HEK293 (cell line): Measurements from ENCODE around the gene ESR1.

Experiments
- CTCF ChIA-PET: fragments of 350-600 bp; formaldehyde crosslinking; extraction: SDS; loops from one replicate; lab custom pipeline; 2021; ENCODE audit warnings: antibody characterized with exemption; lab: Yijun Ruan, JAX
- POLR2A ChIA-PET: fragments of 300-600 bp; formaldehyde crosslinking; extraction: SDS; loops from one replicate; lab custom pipeline; 2020; ENCODE audit warnings: antibody characterized with exemption, inconsistent platforms; lab: Yijun Ruan, JAX
- H3K27ac ChIP-seq: fragments of 200-500 bp; sonication (Bioruptor generic); 2 replicates; pipeline ENCODE4 v1.5.1; 2014; ENCODE audit warnings: low read depth, low read length, control low read depth, inconsistent platforms; ENCODE audit errors: extremely low read depth
- H3K36me3 ChIP-seq, 2 experiments: fragments of 200-500 bp in 1 of 2; sonication (Bioruptor generic) in 1 of 2; 1 replicate in 1 of 2; 2 replicates in 1 of 2; pipeline ENCODE4 v1.5.1; 2014 to 2017; ENCODE audit warnings: inconsistent platforms in 2 of 2, low read length in 2 of 2; ENCODE audit not compliant: control insufficient read depth in 2 of 2, insufficient read depth in 1 of 2
- H3K4me1 ChIP-seq: fragments of 200-500 bp; sonication (Bioruptor generic); 2 replicates; pipeline ENCODE4 v1.5.1; 2014; ENCODE audit warnings: mild to moderate bottlenecking, low read length, inconsistent platforms; ENCODE audit not compliant: control insufficient read depth, insufficient read depth
- H3K4me3 ChIP-seq: 2 replicates; pipeline ENCODE4 v1.5.1; 2011; ENCODE audit warnings: low read depth, mild to moderate bottlenecking, control low read depth, low read length, moderate library complexity
- H3K9me3 ChIP-seq: fragments of 200-500 bp; sonication (Bioruptor generic); 2 replicates; pipeline ENCODE4 v1.5.1; 2014; ENCODE audit warnings: low read depth, low read length, inconsistent platforms; ENCODE audit not compliant: control insufficient read depth, insufficient read depth
- FEZF1 ChIP-seq: fragments of 450-650 bp; formaldehyde crosslinking; IDR thresholded peaks from 2 replicates; pipeline ENCODE4 v1.5.1; 2016; ENCODE audit warnings: missing biosample characterization, missing genetic modification characterization
- GLI2 ChIP-seq: fragments of 450-650 bp; formaldehyde crosslinking; IDR thresholded peaks from 2 replicates; pipeline ENCODE4; 2017; ENCODE audit warnings: missing biosample characterization, missing genetic modification characterization, low read depth, borderline replicate concordance
- HOXC10 ChIP-seq: sonication (generic); formaldehyde crosslinking; IDR thresholded peaks from 2 replicates; pipeline ENCODE4 v1.8.1; 2023; ENCODE audit warnings: mild to moderate bottlenecking, missing genetic modification reagents
- HOXD13 ChIP-seq: sonication (generic); formaldehyde crosslinking; IDR thresholded peaks from 2 replicates; pipeline ENCODE4 v1.8.0; 2022; ENCODE audit warnings: missing genetic modification reagents, borderline replicate concordance
- SP3 ChIP-seq: fragments of 450-650 bp; formaldehyde crosslinking; IDR thresholded peaks from 2 replicates; pipeline ENCODE4 v1.5.1; 2016; ENCODE audit warnings: missing biosample characterization, missing genetic modification characterization
- SP7 ChIP-seq: fragments of 450-650 bp; formaldehyde crosslinking; IDR thresholded peaks from 2 replicates; pipeline ENCODE4 v1.5.1; 2016; ENCODE audit warnings: missing biosample characterization, missing genetic modification characterization
- ZFHX2 ChIP-seq: fragments of 450-650 bp; formaldehyde crosslinking; conservative IDR thresholded peaks from 2 replicates; pipeline ENCODE4 v1.5.1; 2016; ENCODE audit warnings: missing biosample characterization, missing genetic modification characterization
- ZNF121 ChIP-seq: fragments of 450-650 bp; formaldehyde crosslinking; IDR thresholded peaks from 2 replicates; pipeline ENCODE4 v1.5.1; 2016; ENCODE audit warnings: missing biosample characterization, missing genetic modification characterization
- ZNF157 ChIP-seq: fragments of 450-650 bp; formaldehyde crosslinking; IDR thresholded peaks from 2 replicates; pipeline ENCODE4 v1.5.1; 2016; ENCODE audit warnings: missing biosample characterization, missing genetic modification characterization
- ZNF37A ChIP-seq: fragments of 450-650 bp; IDR thresholded peaks from 2 replicates; pipeline ENCODE4 v1.5.1; 2018; ENCODE audit warnings: missing biosample characterization, missing genetic modification characterization
- ZNF404 ChIP-seq: fragments of 450-650 bp; formaldehyde crosslinking; IDR thresholded peaks from 2 replicates; pipeline ENCODE4 v1.5.1; 2017; ENCODE audit warnings: missing biosample characterization, missing genetic modification characterization
- ZNF433 ChIP-seq: fragments of 450-650 bp; formaldehyde crosslinking; IDR thresholded peaks from 2 replicates; pipeline ENCODE4 v1.5.1; 2016; ENCODE audit warnings: missing biosample characterization, missing genetic modification characterization, low read depth
- ZNF48 ChIP-seq: fragments of 450-650 bp; formaldehyde crosslinking; IDR thresholded peaks from 2 replicates; pipeline ENCODE4 v1.5.1; 2016; ENCODE audit warnings: missing biosample characterization, missing genetic modification characterization
- ZNF521 ChIP-seq: fragments of 450-650 bp; formaldehyde crosslinking; IDR thresholded peaks from 2 replicates; pipeline ENCODE4 v1.5.1; 2017; ENCODE audit warnings: missing biosample characterization, mild to moderate bottlenecking, missing genetic modification characterization
- ZNF548 ChIP-seq: fragments of 450-650 bp; formaldehyde crosslinking; IDR thresholded peaks from 2 replicates; pipeline ENCODE4 v1.5.1; 2016; ENCODE audit warnings: missing biosample characterization, missing genetic modification characterization
- ZNF560 ChIP-seq: fragments of 450-650 bp; formaldehyde crosslinking; IDR thresholded peaks from 2 replicates; pipeline ENCODE4 v1.5.1; 2017; ENCODE audit warnings: missing biosample characterization, missing genetic modification characterization, borderline replicate concordance
- ZNF561 ChIP-seq: fragments of 450-650 bp; IDR thresholded peaks from 2 replicates; pipeline ENCODE4 v1.5.1; 2018; ENCODE audit warnings: missing biosample characterization, missing genetic modification characterization, borderline replicate concordance
- ZNF596 ChIP-seq: fragments of 450-650 bp; IDR thresholded peaks from 2 replicates; pipeline ENCODE4 v1.5.0; 2018; ENCODE audit warnings: missing biosample characterization, mild to moderate bottlenecking, missing genetic modification characterization, moderate library complexity
- ZNF701 ChIP-seq: fragments of 450-650 bp; formaldehyde crosslinking; IDR thresholded peaks from 2 replicates; pipeline ENCODE4 v1.5.1; 2016; ENCODE audit warnings: missing biosample characterization, missing genetic modification characterization
- ZNF785 ChIP-seq: fragments of 450-650 bp; formaldehyde crosslinking; IDR thresholded peaks from 2 replicates; pipeline ENCODE4 v1.5.1; 2016; ENCODE audit warnings: missing biosample characterization, missing genetic modification characterization
- ZNF843 ChIP-seq: fragments of 450-650 bp; formaldehyde crosslinking; IDR thresholded peaks from 2 replicates; pipeline ENCODE4 v1.5.1; 2016; ENCODE audit warnings: missing biosample characterization, missing genetic modification characterization
- ZSCAN16 ChIP-seq: fragments of 450-650 bp; formaldehyde crosslinking; IDR thresholded peaks from 2 replicates; pipeline ENCODE4 v1.5.1; 2016; ENCODE audit warnings: missing biosample characterization, missing genetic modification characterization
- ZSCAN23 ChIP-seq: fragments of 450-650 bp; formaldehyde crosslinking; IDR thresholded peaks from 2 replicates; pipeline ENCODE4 v1.5.1; 2016; ENCODE audit warnings: missing biosample characterization, missing genetic modification characterization
- ZSCAN30 ChIP-seq: fragments of 450-650 bp; IDR thresholded peaks from 2 replicates; pipeline ENCODE4 v1.5.1; 2018; ENCODE audit warnings: missing biosample characterization, mild to moderate bottlenecking, missing genetic modification characterization, moderate library complexity
- TF ChIP-seq, protein P1 (sequence below): fragments of 450-650 bp; formaldehyde crosslinking; IDR thresholded peaks from 2 replicates; pipeline ENCODE4 v1.5.1; 2016; ENCODE audit warnings: missing biosample characterization, missing genetic modification characterization, borderline replicate concordance
- TF ChIP-seq, protein P2 (sequence below): fragments of 450-650 bp; formaldehyde crosslinking; IDR thresholded peaks from 2 replicates; pipeline ENCODE4 v1.5.1; 2016; ENCODE audit warnings: missing biosample characterization, missing genetic modification characterization
- TF ChIP-seq, protein P3 (sequence below): fragments of 450-650 bp; formaldehyde crosslinking; IDR thresholded peaks from 2 replicates; pipeline ENCODE4 v1.5.1; 2016; ENCODE audit warnings: missing biosample characterization, missing genetic modification characterization

Gene ESR1

DNA sequence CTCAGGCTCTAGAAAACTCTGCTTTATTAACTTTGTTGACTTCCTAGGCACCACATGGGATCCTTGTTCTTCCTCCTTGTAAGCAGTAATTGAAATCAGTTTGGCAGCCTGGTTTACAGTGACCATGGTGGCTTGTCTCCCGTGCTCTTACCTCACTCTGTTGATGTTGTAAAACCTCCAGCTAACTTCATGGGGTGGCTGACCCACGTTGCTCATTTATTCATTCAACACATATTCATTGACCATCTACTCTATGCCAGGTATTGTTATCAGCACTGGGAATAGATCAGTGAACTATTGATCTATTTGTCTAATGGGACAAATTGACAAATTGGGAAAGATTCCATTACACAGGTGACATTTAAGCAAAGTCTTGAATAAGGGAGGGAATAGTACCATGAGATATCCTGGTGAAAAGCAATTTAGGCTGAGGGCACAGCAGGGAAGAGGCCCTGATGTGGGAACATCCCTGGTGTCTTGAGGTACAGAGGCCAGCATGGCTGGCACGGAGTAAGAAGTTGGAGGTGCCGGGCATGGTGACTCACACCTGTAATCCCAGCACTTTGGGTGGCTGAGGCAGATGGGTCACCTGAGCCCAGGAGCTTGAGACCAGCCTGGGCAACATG, 19.1 kb downstream of the ESR1 start:
- no peak overlapping the region for H3K4me3 ChIP-seq
- no peaks in the 10 kb centered on the region for H3K9me3 ChIP-seq
- TF ChIP-seq ZNF37A (tag by site-specific recombination) (no peak), ZNF561 (no peak), ZNF843 (tag by site-specific recombination) (no peak), SP7 (tag by site-specific recombination) (no peak), ZSCAN16 (tag by site-specific recombination) (no peak), ZNF48 (tag by site-specific recombination) (no peak), ZNF701 (no peak), HOXC10 (CRISPR knock-in tag) (no peak), ZNF121 (tag by site-specific recombination) (no peak), ZNF433 (tag by site-specific recombination) (no peak), ZNF560 (tag by site-specific recombination) (no peak)
- TF ChIP-seq, protein P1, sequence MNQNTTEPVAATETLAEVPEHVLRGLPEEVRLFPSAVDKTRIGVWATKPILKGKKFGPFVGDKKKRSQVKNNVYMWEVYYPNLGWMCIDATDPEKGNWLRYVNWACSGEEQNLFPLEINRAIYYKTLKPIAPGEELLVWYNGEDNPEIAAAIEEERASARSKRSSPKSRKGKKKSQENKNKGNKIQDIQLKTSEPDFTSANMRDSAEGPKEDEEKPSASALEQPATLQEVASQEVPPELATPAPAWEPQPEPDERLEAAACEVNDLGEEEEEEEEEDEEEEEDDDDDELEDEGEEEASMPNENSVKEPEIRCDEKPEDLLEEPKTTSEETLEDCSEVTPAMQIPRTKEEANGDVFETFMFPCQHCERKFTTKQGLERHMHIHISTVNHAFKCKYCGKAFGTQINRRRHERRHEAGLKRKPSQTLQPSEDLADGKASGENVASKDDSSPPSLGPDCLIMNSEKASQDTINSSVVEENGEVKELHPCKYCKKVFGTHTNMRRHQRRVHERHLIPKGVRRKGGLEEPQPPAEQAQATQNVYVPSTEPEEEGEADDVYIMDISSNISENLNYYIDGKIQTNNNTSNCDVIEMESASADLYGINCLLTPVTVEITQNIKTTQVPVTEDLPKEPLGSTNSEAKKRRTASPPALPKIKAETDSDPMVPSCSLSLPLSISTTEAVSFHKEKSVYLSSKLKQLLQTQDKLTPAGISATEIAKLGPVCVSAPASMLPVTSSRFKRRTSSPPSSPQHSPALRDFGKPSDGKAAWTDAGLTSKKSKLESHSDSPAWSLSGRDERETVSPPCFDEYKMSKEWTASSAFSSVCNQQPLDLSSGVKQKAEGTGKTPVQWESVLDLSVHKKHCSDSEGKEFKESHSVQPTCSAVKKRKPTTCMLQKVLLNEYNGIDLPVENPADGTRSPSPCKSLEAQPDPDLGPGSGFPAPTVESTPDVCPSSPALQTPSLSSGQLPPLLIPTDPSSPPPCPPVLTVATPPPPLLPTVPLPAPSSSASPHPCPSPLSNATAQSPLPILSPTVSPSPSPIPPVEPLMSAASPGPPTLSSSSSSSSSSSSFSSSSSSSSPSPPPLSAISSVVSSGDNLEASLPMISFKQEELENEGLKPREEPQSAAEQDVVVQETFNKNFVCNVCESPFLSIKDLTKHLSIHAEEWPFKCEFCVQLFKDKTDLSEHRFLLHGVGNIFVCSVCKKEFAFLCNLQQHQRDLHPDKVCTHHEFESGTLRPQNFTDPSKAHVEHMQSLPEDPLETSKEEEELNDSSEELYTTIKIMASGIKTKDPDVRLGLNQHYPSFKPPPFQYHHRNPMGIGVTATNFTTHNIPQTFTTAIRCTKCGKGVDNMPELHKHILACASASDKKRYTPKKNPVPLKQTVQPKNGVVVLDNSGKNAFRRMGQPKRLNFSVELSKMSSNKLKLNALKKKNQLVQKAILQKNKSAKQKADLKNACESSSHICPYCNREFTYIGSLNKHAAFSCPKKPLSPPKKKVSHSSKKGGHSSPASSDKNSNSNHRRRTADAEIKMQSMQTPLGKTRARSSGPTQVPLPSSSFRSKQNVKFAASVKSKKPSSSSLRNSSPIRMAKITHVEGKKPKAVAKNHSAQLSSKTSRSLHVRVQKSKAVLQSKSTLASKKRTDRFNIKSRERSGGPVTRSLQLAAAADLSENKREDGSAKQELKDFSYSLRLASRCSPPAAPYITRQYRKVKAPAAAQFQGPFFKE (tag by site-specific recombination) = no peak
- TF ChIP-seq, protein P2, sequence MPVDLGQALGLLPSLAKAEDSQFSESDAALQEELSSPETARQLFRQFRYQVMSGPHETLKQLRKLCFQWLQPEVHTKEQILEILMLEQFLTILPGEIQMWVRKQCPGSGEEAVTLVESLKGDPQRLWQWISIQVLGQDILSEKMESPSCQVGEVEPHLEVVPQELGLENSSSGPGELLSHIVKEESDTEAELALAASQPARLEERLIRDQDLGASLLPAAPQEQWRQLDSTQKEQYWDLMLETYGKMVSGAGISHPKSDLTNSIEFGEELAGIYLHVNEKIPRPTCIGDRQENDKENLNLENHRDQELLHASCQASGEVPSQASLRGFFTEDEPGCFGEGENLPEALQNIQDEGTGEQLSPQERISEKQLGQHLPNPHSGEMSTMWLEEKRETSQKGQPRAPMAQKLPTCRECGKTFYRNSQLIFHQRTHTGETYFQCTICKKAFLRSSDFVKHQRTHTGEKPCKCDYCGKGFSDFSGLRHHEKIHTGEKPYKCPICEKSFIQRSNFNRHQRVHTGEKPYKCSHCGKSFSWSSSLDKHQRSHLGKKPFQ = no peak
- ChIA-PET CTCF (interaction anchor here (0.5 kb wide), 1 partner anchor 80 kb away, joined by 5 read pairs; no protein-coding TSS in a partner anchor), POLR2A (no interaction called here)
- no peak overlapping the region for H3K27ac ChIP-seq
- no peaks in the 10 kb centered on the region for H3K36me3 ChIP-seq
- H3K4me1 ChIP-seq = no peaks in the 10 kb centered on the region

DNA sequence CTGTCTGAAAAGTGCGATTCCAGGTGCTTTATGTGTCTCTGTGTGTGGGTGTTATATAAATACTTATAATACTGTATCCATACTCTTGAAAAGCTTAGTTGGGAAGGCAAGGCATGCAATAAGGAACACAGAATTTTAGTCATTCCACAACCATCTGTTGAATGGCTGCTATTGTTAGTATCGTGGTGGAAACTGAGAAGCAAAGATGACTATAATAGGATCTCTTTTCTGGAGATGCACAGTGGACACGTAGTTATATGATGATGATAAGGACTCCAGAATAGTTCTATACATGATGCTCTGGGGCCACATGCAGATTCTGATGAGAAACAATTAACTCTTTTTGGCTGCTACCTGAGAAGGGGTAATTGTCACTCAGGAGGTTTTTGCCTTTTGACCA, 25.2 kb downstream of the ESR1 start:
- H3K4me1 ChIP-seq = no peaks in the 10 kb centered on the region
- H3K9me3 ChIP-seq = no peaks in the 10 kb centered on the region
- ChIA-PET CTCF (interaction anchor here (0.8 kb wide), 1 partner anchor 163 kb away, joined by 3 read pairs; no protein-coding TSS in a partner anchor), POLR2A (no interaction called here)
- H3K4me3 ChIP-seq = no peak overlapping the region
- no peaks in the 10 kb centered on the region for H3K36me3 ChIP-seq
- H3K27ac ChIP-seq = no peak overlapping the region
- TF ChIP-seq ZNF548 = no peak
- TF ChIP-seq ZNF521 = no peak
- no peak for TF ChIP-seq FEZF1 (tag by site-specific recombination)
- TF ChIP-seq HOXD13 (CRISPR knock-in tag) = no peak
- no peak for TF ChIP-seq SP3 (tag by site-specific recombination)
- TF ChIP-seq GLI2 = no peak
- no peak for TF ChIP-seq ZNF404
- TF ChIP-seq ZFHX2 = no peak
- TF ChIP-seq, protein P3, sequence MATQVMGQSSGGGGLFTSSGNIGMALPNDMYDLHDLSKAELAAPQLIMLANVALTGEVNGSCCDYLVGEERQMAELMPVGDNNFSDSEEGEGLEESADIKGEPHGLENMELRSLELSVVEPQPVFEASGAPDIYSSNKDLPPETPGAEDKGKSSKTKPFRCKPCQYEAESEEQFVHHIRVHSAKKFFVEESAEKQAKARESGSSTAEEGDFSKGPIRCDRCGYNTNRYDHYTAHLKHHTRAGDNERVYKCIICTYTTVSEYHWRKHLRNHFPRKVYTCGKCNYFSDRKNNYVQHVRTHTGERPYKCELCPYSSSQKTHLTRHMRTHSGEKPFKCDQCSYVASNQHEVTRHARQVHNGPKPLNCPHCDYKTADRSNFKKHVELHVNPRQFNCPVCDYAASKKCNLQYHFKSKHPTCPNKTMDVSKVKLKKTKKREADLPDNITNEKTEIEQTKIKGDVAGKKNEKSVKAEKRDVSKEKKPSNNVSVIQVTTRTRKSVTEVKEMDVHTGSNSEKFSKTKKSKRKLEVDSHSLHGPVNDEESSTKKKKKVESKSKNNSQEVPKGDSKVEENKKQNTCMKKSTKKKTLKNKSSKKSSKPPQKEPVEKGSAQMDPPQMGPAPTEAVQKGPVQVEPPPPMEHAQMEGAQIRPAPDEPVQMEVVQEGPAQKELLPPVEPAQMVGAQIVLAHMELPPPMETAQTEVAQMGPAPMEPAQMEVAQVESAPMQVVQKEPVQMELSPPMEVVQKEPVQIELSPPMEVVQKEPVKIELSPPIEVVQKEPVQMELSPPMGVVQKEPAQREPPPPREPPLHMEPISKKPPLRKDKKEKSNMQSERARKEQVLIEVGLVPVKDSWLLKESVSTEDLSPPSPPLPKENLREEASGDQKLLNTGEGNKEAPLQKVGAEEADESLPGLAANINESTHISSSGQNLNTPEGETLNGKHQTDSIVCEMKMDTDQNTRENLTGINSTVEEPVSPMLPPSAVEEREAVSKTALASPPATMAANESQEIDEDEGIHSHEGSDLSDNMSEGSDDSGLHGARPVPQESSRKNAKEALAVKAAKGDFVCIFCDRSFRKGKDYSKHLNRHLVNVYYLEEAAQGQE (tag by site-specific recombination) = no peak
- no peak for TF ChIP-seq ZNF785 (tag by site-specific recombination)
- TF ChIP-seq ZSCAN16 (tag by site-specific recombination) = no peak
- TF ChIP-seq ZSCAN30 (tag by site-specific recombination) = no peak
- no peak for TF ChIP-seq ZSCAN23 (tag by site-specific recombination)
- TF ChIP-seq ZNF157 (tag by site-specific recombination) = no peak
- TF ChIP-seq ZNF596 (tag by site-specific recombination) = no peak
